Endodermal cell (in vitro differentiated cells): ENCODE data around the gene TTC13. TPM values are rescaled to one million over a fixed set of nuclear protein-coding genes. Genes with fewer than 3 reads are reported as not detected.
"Not testable (repeated sequence)": the region's sequence is repeated elsewhere in the genome, so short reads cannot be mapped to it uniquely, and the experiment has no call there.

Experiments
- DNase-seq: peaks from one replicate; pipeline ENCODE4 v3.0.0-alpha.2; 2017
- H3K27ac ChIP-seq: 2 replicates; pipeline ENCODE4 v1.5.1; 2013; ENCODE audit warnings: mild to moderate bottlenecking, low read depth, low read length, moderate library complexity
- H3K27me3 ChIP-seq: 2 replicates; pipeline ENCODE4 v1.6.1; 2013; ENCODE audit warnings: mild to moderate bottlenecking, low read length, moderate library complexity; ENCODE audit not compliant: insufficient read depth, control insufficient read depth, poor library complexity, severe bottlenecking
- H3K36me3 ChIP-seq: 2 replicates; pipeline ENCODE4 v1.7.0; 2013; ENCODE audit warnings: mild to moderate bottlenecking, low read length, moderate library complexity; ENCODE audit not compliant: control insufficient read depth, insufficient read depth
- H3K4me1 ChIP-seq: one replicate; pipeline ENCODE4 v1.7.0; 2013; ENCODE audit warnings: low read length; ENCODE audit not compliant: control insufficient read depth, insufficient read depth
- H3K4me3 ChIP-seq: 2 replicates; pipeline ENCODE4 v1.5.1; 2013; ENCODE audit warnings: mild to moderate bottlenecking, low read length, moderate library complexity
- H3K9ac ChIP-seq: 2 replicates; pipeline ENCODE4 v1.6.1; 2013; ENCODE audit warnings: mild to moderate bottlenecking, low read length, moderate library complexity; ENCODE audit not compliant: poor library complexity, severe bottlenecking; ENCODE audit errors: extremely low read depth
- H3K9me3 ChIP-seq: 2 replicates; pipeline ENCODE4 v1.6.1; 2013; ENCODE audit warnings: mild to moderate bottlenecking, low read length, moderate library complexity; ENCODE audit not compliant: control insufficient read depth
- H3K27ac Mint-ChIP-seq: 2 replicates; pipeline ENCODE4 v1.8.0; 2020; ENCODE audit warnings: mixed read lengths
- H3K27me3 Mint-ChIP-seq: 2 replicates; pipeline ENCODE4 v1.8.0; 2021; ENCODE audit warnings: mild to moderate bottlenecking, mixed read lengths; ENCODE audit not compliant: insufficient read depth
- H3K36me3 Mint-ChIP-seq: 2 replicates; pipeline ENCODE4 v1.8.0; 2020; ENCODE audit warnings: low read depth, mixed read lengths
- H3K4me1 Mint-ChIP-seq: 2 replicates; pipeline ENCODE4 v1.8.0; 2020; ENCODE audit warnings: mixed read lengths
- H3K4me3 Mint-ChIP-seq: 2 replicates; pipeline ENCODE4 v1.8.0; 2020; ENCODE audit warnings: mild to moderate bottlenecking, moderate library complexity, mixed read lengths
- H3K9me3 Mint-ChIP-seq: 2 replicates; pipeline ENCODE4 v1.8.0; 2020; ENCODE audit warnings: mild to moderate bottlenecking, mixed read lengths
- CTCF ChIP-seq: fragments of 200-600 bp; sonication (generic); conservative IDR thresholded peaks from 2 replicates; pipeline ENCODE4 v1.5.0; 2021; ENCODE audit warnings: antibody characterized with exemption, mild to moderate bottlenecking
- WGBS, 2 experiments: methylation state at CpG; one replicate each; pipeline versions ENCODE4 v1.1.5 to v1.1.7; 2013; ENCODE audit warnings: missing lambda C conversion rate in 2 of 2, mixed read lengths in 1 of 2; ENCODE audit not compliant: insufficient coverage in 1 of 2, insufficient read length in 1 of 2; 5-methylcytosine and 5-hydroxymethylcytosine counted together
- total RNA-seq, 2 donors: library from RNA; stranded (reverse); fragmentation: NEBNext Ultra II Directional in 1 of 2; extraction: Animal tissue kit (Norgen Biotek cat#: 25700) in 1 of 2; gene quantifications; 2 replicates in 1 of 2; 3 replicates in 1 of 2; pipeline ENCODE4 v1.2.1, GENCODE V29; 2021

Gene TTC13
- total RNA-seq, 2 donors from 2014 or later = 12.4 to 14.5 TPM

- Mint-ChIP-seq H3K4me1 (no peaks in the 10 kb centered on the region), H3K27me3 (peaks cover 17% of the 10 kb centered on the region)
- H3K36me3 ChIP-seq = peaks cover 27% of the 10 kb centered on the region
These were observed 34.8 kb upstream of the TTC13 start for GRCh38 chr1:231013391-231014015.

GRCh38 chr1:231011963-231012362 is 33.3 kb upstream of the TTC13 start:
- Histone ChIP-seq H3K36me3 (peaks cover 20% of the 10 kb centered on the region), H3K4me1 (no peaks in the 10 kb centered on the region), H3K27me3 (no peaks in the 10 kb centered on the region), H3K27ac (no peak overlapping the region), H3K9ac (no peak overlapping the region), H3K4me3 (no peak overlapping the region), H3K9me3 (peaks cover 5% of the 10 kb centered on the region)
- no peak for TF ChIP-seq CTCF
- Mint-ChIP-seq H3K27me3 (peaks cover 23% of the 10 kb centered on the region), H3K36me3 (peaks cover 25% of the 10 kb centered on the region), H3K4me3 (no peak overlapping the region), H3K9me3 (peaks cover 10% of the 10 kb centered on the region), H3K4me1 (no peaks in the 10 kb centered on the region), H3K27ac (no peak overlapping the region)
- WGBS, 2 experiments = 75 to 80% methylated on average over 5 of the region's 5 CpGs
- no peak for DNase-seq

More at GRCh38 chr1:231013391-231014015, 34.8 kb upstream of the TTC13 start:
- Histone ChIP-seq H3K4me1 (no peaks in the 10 kb centered on the region), H3K9me3 (no peaks in the 10 kb centered on the region), H3K9ac (no peak overlapping the region), H3K27me3 (no peaks in the 10 kb centered on the region), H3K27ac (no peak overlapping the region), H3K4me3 (no peak overlapping the region)
- Mint-ChIP-seq H3K9me3 (no peaks in the 10 kb centered on the region), H3K27ac (no peak overlapping the region), H3K36me3 (peaks cover 34% of the 10 kb centered on the region), H3K4me3 (no peak overlapping the region)
- DNase-seq = no peak
- TF ChIP-seq CTCF = no peak
- WGBS, 2 experiments = 89 to 95% methylated on average over 3 of the region's 3 CpGs

GRCh38 chr1:231011360-231011759 is 32.7 kb upstream of the TTC13 start:
- no peaks in the 10 kb centered on the region for H3K4me1 ChIP-seq
- peaks cover 16% of the 10 kb centered on the region for H3K36me3 ChIP-seq
- H3K9me3 ChIP-seq = peaks cover 11% of the 10 kb centered on the region
- no peak overlapping the region for H3K27ac ChIP-seq
- no peak overlapping the region for H3K4me3 Mint-ChIP-seq
- no peak overlapping the region for H3K27ac Mint-ChIP-seq
- peaks cover 25% of the 10 kb centered on the region for H3K36me3 Mint-ChIP-seq
- H3K27me3 Mint-ChIP-seq = peaks cover 29% of the 10 kb centered on the region
- H3K4me3 ChIP-seq = no peak overlapping the region
- no peaks in the 10 kb centered on the region for H3K4me1 Mint-ChIP-seq
- 90 to 96% methylated on average over 1 to 2 of the region's 2 CpGs for WGBS, 2 experiments
- no peak for DNase-seq
- no peak overlapping the region for H3K9ac ChIP-seq
- no peak for TF ChIP-seq CTCF
- no peaks in the 10 kb centered on the region for H3K27me3 ChIP-seq
- H3K9me3 Mint-ChIP-seq = peaks cover 16% of the 10 kb centered on the region

- peaks cover 56% of the 10 kb centered on the region for H3K27me3 Mint-ChIP-seq
- H3K36me3 Mint-ChIP-seq = peaks cover 17% of the 10 kb centered on the region
- peaks cover 51% of the 10 kb centered on the region for H3K9me3 Mint-ChIP-seq
- not testable (repeated sequence) for H3K4me1 Mint-ChIP-seq, DNase-seq, H3K4me3 Mint-ChIP-seq, H3K36me3 ChIP-seq, H3K27ac ChIP-seq, H3K27ac Mint-ChIP-seq, H3K27me3 ChIP-seq, H3K4me1 ChIP-seq, H3K9ac ChIP-seq, H3K4me3 ChIP-seq
- peaks cover 46% of the 10 kb centered on the region for H3K9me3 ChIP-seq
- 48% methylated on average over 1 of the region's 1 CpG; no CpG with 5 or more reads in 1 of the 2 experiments for whole genome bisulfite sequencing, 2 experiments
These were observed 28.9 kb upstream of the TTC13 start for GRCh38 chr1:231007535-231007934.
